PC-3 (cell line): ENCODE data around the gene FAM53B.

ENCODE experiments used
- CTCF ChIP-seq: fragments of 300-600 bp; sonication (generic); conservative IDR thresholded peaks from 2 replicates; pipeline ENCODE4 v1.5.1; 2017; ENCODE audit warnings: antibody characterized with exemption, low read depth, mild to moderate bottlenecking, low read length
- EZH2 ChIP-seq: fragments of 300-600 bp; sonication (generic); IDR thresholded peaks from one replicate; pipeline ENCODE4 v1.6.1; 2017; ENCODE audit warnings: antibody characterized with exemption, mild to moderate bottlenecking, low read length; ENCODE audit not compliant: unreplicated experiment

DNA sequence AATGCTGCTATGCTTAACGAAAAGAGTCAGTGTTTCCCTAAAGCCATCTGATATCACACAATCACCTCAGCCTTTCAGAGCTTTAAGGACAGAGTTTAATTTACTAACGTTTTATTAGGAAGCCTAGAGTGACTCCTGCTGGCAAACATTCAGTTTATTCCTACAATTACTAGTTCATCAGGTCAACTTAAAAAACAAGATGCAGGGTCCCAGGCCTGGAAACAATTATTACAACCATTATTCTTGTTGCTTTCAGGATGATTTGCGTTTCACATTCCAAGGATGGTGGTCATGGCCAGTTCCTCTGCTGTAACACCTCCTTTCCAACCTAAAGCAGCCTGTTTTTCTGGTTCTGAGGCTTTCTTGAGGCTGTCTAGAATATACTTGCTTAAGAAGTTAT is 1.5 kb upstream of the FAM53B start:
- peak; percentile 52 for TF ChIP-seq CTCF
- no peak for TF ChIP-seq EZH2
